ENCODE results near the gene MAML2.

DNA sequence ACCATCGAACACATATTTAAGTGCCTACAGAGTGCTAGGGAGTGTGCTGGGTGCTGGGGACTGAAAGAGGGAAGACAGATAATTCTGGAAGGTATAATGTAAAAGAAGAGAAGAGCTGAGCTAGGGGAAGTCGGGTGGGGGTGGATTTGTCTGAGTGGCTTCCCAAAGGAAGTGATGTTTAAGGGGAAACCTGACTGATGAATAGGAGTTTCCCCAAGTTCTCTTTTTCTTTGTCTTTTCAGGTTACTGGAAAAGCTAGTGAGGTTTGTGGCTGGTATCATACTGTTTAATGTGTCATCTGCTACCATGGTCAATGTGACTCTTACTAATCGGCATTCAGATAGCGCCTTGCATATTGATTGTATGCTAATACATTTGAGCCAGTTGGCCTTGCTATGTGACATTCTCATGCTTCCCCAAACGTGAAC, 267.4 kb downstream of the MAML2 start:
- TF ChIP-seq EP300 (IDR thresholded peaks at IDR 0.05; ENCODE audit: low read length), result no peak
- TF ChIP-seq, protein P1, sequence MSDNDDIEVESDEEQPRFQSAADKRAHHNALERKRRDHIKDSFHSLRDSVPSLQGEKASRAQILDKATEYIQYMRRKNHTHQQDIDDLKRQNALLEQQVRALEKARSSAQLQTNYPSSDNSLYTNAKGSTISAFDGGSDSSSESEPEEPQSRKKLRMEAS (CRISPR knock-in tag; IDR thresholded peaks at IDR 0.05), result no peak
- TF ChIP-seq PHF20 (IDR thresholded peaks at IDR 0.05; ENCODE audit: partially characterized antibody), result no peak
- TF ChIP-seq TAF15 (IDR thresholded peaks at IDR 0.05; ENCODE audit: low read depth, low read length), result no peak
- TF ChIP-seq TCF3 (CRISPR knock-in tag; IDR thresholded peaks at IDR 0.05), result no peak
- TF ChIP-seq POLR2A (conservative IDR thresholded peaks at IDR 0.05), result no peak
- no peak for TF ChIP-seq FOXA1 (IDR thresholded peaks at IDR 0.05; ENCODE audit: borderline replicate concordance)
- no peak for TF ChIP-seq BMI1 (IDR thresholded peaks at IDR 0.05; ENCODE audit: low read length)
- TF ChIP-seq TARDBP (IDR thresholded peaks at IDR 0.05), result no peak

Data from K562 (cell line).